Sigmoid colon (tissue), 4 donors: ENCODE data around the gene ASMTL.

ENCODE experiments used
- EP300 ChIP-seq, 4 donors: sonication (generic); formaldehyde crosslinking; IDR thresholded peaks; one replicate each; pipeline ENCODE4 v1.6.1; 2017; ENCODE audit warnings: antibody characterized with exemption in 4 of 4
- POLR2A ChIP-seq, 2 donors: fragments of 450-650 bp; IDR thresholded peaks; one replicate each; pipeline ENCODE4 v1.6.1; 2016; ENCODE audit warnings: antibody characterized with exemption in 2 of 2, mild to moderate bottlenecking in 2 of 2, moderate library complexity in 2 of 2
- POLR2AphosphoS5 ChIP-seq, 4 donors: sonication (generic); formaldehyde crosslinking; IDR thresholded peaks; one replicate each; pipeline ENCODE4 v1.6.1; 2017; ENCODE audit warnings: antibody characterized with exemption in 4 of 4
- TF ChIP-seq, protein P1 (sequence below), 4 experiments: fragments of 450-650 bp in 3 of 4; fragments of 200-600 bp in 1 of 4; IDR thresholded peaks; one replicate each; pipeline ENCODE4 v1.5.1; 2016 to 2019; ENCODE audit warnings: antibody characterized with exemption in 4 of 4, mild to moderate bottlenecking in 3 of 4, moderate library complexity in 2 of 4

DNA sequence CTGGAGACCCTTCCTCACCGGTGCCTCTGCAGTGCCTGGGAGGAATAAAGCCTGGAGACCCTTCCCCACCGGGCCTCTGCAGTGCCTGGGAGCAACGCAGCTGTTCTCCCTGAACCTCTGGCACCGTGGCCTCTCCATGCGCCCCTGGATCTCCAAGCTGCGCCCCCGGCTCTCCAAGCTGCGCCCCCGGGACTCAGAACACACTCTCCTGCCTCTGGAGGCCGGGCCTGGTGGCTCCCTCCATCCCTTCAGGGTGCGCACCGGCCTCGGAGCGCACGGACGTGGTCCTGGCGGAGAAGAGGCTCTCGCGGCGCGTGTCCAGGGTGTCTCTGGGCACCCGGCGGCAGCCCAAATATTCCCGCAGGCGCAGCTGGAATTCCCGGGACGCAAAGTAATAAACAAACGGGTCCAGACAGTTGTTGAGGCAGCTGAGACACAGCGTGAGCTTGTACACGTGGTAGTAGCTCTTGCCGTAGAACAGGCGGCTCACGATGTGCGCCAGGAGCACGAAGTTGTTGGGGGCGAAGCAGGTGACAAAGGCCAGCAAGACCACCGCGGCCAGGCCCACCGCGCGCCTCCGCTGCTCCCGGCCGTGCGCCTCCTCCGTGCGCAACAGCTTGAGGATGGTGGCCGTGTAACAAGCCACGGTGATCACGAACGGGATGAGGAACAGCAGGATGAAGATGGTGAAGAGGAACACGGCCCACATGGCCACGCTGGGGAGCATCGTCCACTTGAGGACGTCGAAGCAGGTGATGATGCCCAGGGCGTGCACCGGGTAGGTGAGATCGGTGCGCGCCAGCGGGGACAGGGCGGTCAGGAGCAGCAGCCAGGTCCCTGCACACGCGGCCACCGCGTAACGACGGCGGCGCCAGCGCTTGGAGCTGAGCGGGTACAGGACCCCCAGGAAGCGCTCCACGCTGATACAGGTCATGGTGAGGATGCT is 12.8 kb upstream of the ASMTL start:
- TF ChIP-seq, protein P1, sequence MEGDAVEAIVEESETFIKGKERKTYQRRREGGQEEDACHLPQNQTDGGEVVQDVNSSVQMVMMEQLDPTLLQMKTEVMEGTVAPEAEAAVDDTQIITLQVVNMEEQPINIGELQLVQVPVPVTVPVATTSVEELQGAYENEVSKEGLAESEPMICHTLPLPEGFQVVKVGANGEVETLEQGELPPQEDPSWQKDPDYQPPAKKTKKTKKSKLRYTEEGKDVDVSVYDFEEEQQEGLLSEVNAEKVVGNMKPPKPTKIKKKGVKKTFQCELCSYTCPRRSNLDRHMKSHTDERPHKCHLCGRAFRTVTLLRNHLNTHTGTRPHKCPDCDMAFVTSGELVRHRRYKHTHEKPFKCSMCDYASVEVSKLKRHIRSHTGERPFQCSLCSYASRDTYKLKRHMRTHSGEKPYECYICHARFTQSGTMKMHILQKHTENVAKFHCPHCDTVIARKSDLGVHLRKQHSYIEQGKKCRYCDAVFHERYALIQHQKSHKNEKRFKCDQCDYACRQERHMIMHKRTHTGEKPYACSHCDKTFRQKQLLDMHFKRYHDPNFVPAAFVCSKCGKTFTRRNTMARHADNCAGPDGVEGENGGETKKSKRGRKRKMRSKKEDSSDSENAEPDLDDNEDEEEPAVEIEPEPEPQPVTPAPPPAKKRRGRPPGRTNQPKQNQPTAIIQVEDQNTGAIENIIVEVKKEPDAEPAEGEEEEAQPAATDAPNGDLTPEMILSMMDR (IDR thresholded peaks at IDR 0.05): no peak
- TF ChIP-seq POLR2A (IDR thresholded peaks at IDR 0.05) (no peak), POLR2AphosphoS5 (IDR thresholded peaks at IDR 0.05) (no peak), EP300 (IDR thresholded peaks at IDR 0.05) (no peak)
